Measurements from ENCODE around the gene IGHMBP2.

Gene IGHMBP2

GRCh38 chr11:68890490-68891231 is 13.0 kb upstream of the IGHMBP2 start:
- TF ChIP-seq, protein P1, sequence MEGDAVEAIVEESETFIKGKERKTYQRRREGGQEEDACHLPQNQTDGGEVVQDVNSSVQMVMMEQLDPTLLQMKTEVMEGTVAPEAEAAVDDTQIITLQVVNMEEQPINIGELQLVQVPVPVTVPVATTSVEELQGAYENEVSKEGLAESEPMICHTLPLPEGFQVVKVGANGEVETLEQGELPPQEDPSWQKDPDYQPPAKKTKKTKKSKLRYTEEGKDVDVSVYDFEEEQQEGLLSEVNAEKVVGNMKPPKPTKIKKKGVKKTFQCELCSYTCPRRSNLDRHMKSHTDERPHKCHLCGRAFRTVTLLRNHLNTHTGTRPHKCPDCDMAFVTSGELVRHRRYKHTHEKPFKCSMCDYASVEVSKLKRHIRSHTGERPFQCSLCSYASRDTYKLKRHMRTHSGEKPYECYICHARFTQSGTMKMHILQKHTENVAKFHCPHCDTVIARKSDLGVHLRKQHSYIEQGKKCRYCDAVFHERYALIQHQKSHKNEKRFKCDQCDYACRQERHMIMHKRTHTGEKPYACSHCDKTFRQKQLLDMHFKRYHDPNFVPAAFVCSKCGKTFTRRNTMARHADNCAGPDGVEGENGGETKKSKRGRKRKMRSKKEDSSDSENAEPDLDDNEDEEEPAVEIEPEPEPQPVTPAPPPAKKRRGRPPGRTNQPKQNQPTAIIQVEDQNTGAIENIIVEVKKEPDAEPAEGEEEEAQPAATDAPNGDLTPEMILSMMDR (IDR thresholded peaks at IDR 0.05; ENCODE audit: insufficient read depth, low read depth, low read length, missing control alignments), result no peak
- H3K4me3 ChIP-seq (ENCODE audit: low read depth, low read length), result no peak overlapping the region
- no peak for DNase-seq (ENCODE audit: low read depth)

- DNase-seq (ENCODE audit: low read depth), result no peak
- TF ChIP-seq, protein P1 (IDR thresholded peaks at IDR 0.05; ENCODE audit: insufficient read depth, low read depth, low read length, missing control alignments), result no peak
- no peak overlapping the region for H3K4me3 ChIP-seq (ENCODE audit: low read depth, low read length)
These were observed 12.2 kb upstream of the IGHMBP2 start for GRCh38 chr11:68891351-68891948.

GRCh38 chr11:68892576-68892975 is 11.1 kb upstream of the IGHMBP2 start:
- no peak overlapping the region for H3K4me3 ChIP-seq (ENCODE audit: low read depth, low read length)
- TF ChIP-seq, protein P1 (IDR thresholded peaks at IDR 0.05; ENCODE audit: insufficient read depth, low read depth, low read length, missing control alignments), result no peak
- DNase-seq (ENCODE audit: low read depth), result no peak

DNA sequence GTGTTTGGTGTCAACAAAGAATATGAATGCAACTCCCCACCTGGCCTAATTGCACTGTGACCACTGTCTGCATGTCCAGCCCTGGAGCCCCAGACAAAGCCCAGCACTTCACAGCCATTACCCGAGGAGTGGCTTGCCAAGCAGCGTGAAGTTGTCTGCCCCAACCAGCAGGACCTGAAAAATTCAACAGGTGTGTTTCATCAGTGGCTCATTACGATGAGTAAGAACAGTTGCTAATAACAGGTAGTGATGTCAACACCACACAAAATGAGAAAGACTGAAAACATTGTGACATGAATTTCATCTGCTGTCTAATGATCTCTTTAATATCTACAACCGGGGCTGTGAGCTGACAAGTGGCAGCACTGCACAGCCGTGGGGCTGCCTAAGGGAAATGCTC is 10.4 kb upstream of the IGHMBP2 start:
- TF ChIP-seq, protein P1 (IDR thresholded peaks at IDR 0.05; ENCODE audit: insufficient read depth, low read depth, low read length, missing control alignments), result no peak
- no peak for DNase-seq (ENCODE audit: low read depth)
- H3K4me3 ChIP-seq (ENCODE audit: low read depth, low read length), result no peak overlapping the region

GRCh38 chr11:68896171-68896959 is 7.3 kb upstream of the IGHMBP2 start:
- TF ChIP-seq, protein P1 (IDR thresholded peaks at IDR 0.05; ENCODE audit: insufficient read depth, low read depth, low read length, missing control alignments), result no peak
- no peak for DNase-seq (ENCODE audit: low read depth)
- no peak overlapping the region for H3K4me3 ChIP-seq (ENCODE audit: low read depth, low read length)

- DNase-seq (ENCODE audit: low read depth), result no peak
- TF ChIP-seq, protein P1 (IDR thresholded peaks at IDR 0.05; ENCODE audit: insufficient read depth, low read depth, low read length, missing control alignments), result no peak
- no peak overlapping the region for H3K4me3 ChIP-seq (ENCODE audit: low read depth, low read length)
These were observed 6.2 kb upstream of the IGHMBP2 start for GRCh38 chr11:68897441-68897840.
